GM23338 (cell line): ENCODE measurements around the gene TRIM45. TPM values are rescaled to one million over a fixed set of nuclear protein-coding genes. Genes with fewer than 3 reads are reported as not detected.

Experiments
- ATAC-seq: fragments of 200-7000 bp; cut with Tn5 transposase; 3 replicates; pipeline ENCODE4 v1.9.1; 2020
- DNase-seq: peaks from one replicate; pipeline ENCODE4 v3.0.0-alpha.2; 2015; ENCODE audit warnings: low spot score
- H2AFZ ChIP-seq: fragments of 200-600 bp; sonication (generic); 2 replicates; pipeline ENCODE4 v1.8.0; 2016; ENCODE audit warnings: antibody characterized with exemption, mild to moderate bottlenecking, moderate library complexity
- H3F3A ChIP-seq: fragments of 200-600 bp; sonication (generic); replicated peaks from 2 replicates; pipeline ENCODE4 v1.8.0; 2017; ENCODE audit warnings: antibody characterized with exemption, mixed run types, low read depth
- H3K27ac ChIP-seq: fragments of 200-600 bp; sonication (generic); 2 replicates; pipeline ENCODE4 v1.6.1; 2016; ENCODE audit warnings: low read depth
- H3K27me3 ChIP-seq: fragments of 200-600 bp; sonication (generic); 2 replicates; pipeline ENCODE4 v1.8.0; 2016; ENCODE audit warnings: mild to moderate bottlenecking, mixed run types, moderate library complexity; ENCODE audit not compliant: insufficient read depth
- H3K36me3 ChIP-seq: fragments of 200-600 bp; sonication (generic); 2 replicates; pipeline ENCODE4 v1.8.0; 2016; ENCODE audit warnings: mild to moderate bottlenecking; ENCODE audit not compliant: insufficient read depth
- H3K4me1 ChIP-seq: fragments of 200-600 bp; sonication (generic); 2 replicates; pipeline ENCODE4 v1.8.0; 2016; ENCODE audit warnings: mild to moderate bottlenecking, moderate library complexity; ENCODE audit not compliant: insufficient read depth
- H3K4me2 ChIP-seq: fragments of 200-600 bp; sonication (generic); 2 replicates; pipeline ENCODE4 v1.7.1; 2017; ENCODE audit warnings: mixed run types
- H3K4me3 ChIP-seq: fragments of 200-600 bp; sonication (generic); 2 replicates; pipeline ENCODE4 v1.6.1; 2016; ENCODE audit warnings: mixed run types
- H3K79me2 ChIP-seq: fragments of 200-600 bp; sonication (generic); replicated peaks from 2 replicates; pipeline ENCODE4 v1.8.0; 2017; ENCODE audit warnings: mild to moderate bottlenecking; ENCODE audit not compliant: insufficient read depth
- H3K9me2 ChIP-seq: fragments of 200-600 bp; sonication (generic); 2 replicates; pipeline ENCODE4 v1.8.0; 2017; ENCODE audit not compliant: insufficient read depth
- H4K20me1 ChIP-seq: fragments of 200-600 bp; sonication (generic); replicated peaks from 2 replicates; pipeline ENCODE4 v1.8.0; 2017; ENCODE audit warnings: mild to moderate bottlenecking; ENCODE audit not compliant: insufficient read depth
- H3K27ac Mint-ChIP-seq: 2 replicates; pipeline ENCODE4 v1.8.0; 2020; ENCODE audit warnings: inconsistent platforms, mild to moderate bottlenecking, moderate library complexity, mixed read lengths
- H3K27me3 Mint-ChIP-seq: 3 replicates; pipeline ENCODE4 v1.8.0; 2022; ENCODE audit warnings: low read depth, mild to moderate bottlenecking, moderate library complexity, mixed read lengths, inconsistent platforms; ENCODE audit not compliant: insufficient read depth, poor library complexity
- H3K36me3 Mint-ChIP-seq: 3 replicates; pipeline ENCODE4 v1.8.0; 2021; ENCODE audit warnings: low read depth, mild to moderate bottlenecking, inconsistent platforms, moderate library complexity, mixed read lengths
- H3K4me1 Mint-ChIP-seq: 3 replicates; pipeline ENCODE4 v1.8.0; 2020; ENCODE audit warnings: mild to moderate bottlenecking, inconsistent platforms, mixed read lengths
- H3K4me3 Mint-ChIP-seq: 3 replicates; pipeline ENCODE4 v1.8.0; 2021; ENCODE audit warnings: moderate library complexity, mild to moderate bottlenecking, inconsistent platforms, mixed read lengths
- H3K9me3 Mint-ChIP-seq: 3 replicates; pipeline ENCODE4 v1.8.0; 2020; ENCODE audit warnings: moderate library complexity, mild to moderate bottlenecking, inconsistent platforms, mixed read lengths
- NANOG ChIP-seq: IDR thresholded peaks from 2 replicates; pipeline ENCODE4 v1.6.1; 2016; ENCODE audit warnings: antibody characterized with exemption, borderline replicate concordance
- POLR2AphosphoS5 ChIP-seq: IDR thresholded peaks from 2 replicates; pipeline ENCODE4 v1.6.1; 2016; ENCODE audit warnings: antibody characterized with exemption, low read depth
- REST ChIP-seq: IDR thresholded peaks from one replicate; pipeline ENCODE4 v1.6.1; 2018; ENCODE audit warnings: antibody characterized with exemption; ENCODE audit not compliant: unreplicated experiment
- polyA plus RNA-seq: library from polyadenylated mRNA; unstranded; fragments of >200 nt; fragmentation: Nextera tagmentation; extraction: Ambion mirVana; gene quantifications from 2 replicates; pipeline ENCODE4 v1.2.1, GENCODE V29; 2016
- total RNA-seq: library from RNA; depleted of rRNA; stranded (reverse); fragments of >200 nt; shearing (Covaris generic); gene quantifications from 2 replicates; pipeline ENCODE4 v1.2.3, GENCODE V29; 2014

The TRIM45 gene
- total and polyA plus RNA-seq, 2 experiments from 2014 or later, result 8.8 to 15.0 TPM

- no peak for ATAC-seq
- DNase-seq, result no peak
- no peak overlapping the region for H3K4me3 Mint-ChIP-seq
- no peak overlapping the region for H3K27ac Mint-ChIP-seq
- H3K27me3 Mint-ChIP-seq, result no peaks in the 10 kb centered on the region
- Histone ChIP-seq H3K79me2 (peaks cover 15% of the 10 kb centered on the region), H3K27me3 (no peaks in the 10 kb centered on the region), H3K36me3 (peaks cover 73% of the 10 kb centered on the region), H3K4me2 (no peak overlapping the region), H3K4me1 (no peaks in the 10 kb centered on the region), H3K9me2 (no peaks in the 10 kb centered on the region), H4K20me1 (peaks cover 3% of the 10 kb centered on the region), H3K4me3 (no peak overlapping the region), H2AFZ (no peak overlapping the region), H3F3A (no peaks in the 10 kb centered on the region), H3K27ac (no peak overlapping the region)
- H3K9me3 Mint-ChIP-seq, result no peaks in the 10 kb centered on the region
- no peaks in the 10 kb centered on the region for H3K4me1 Mint-ChIP-seq
- peaks cover 66% of the 10 kb centered on the region for H3K36me3 Mint-ChIP-seq
- no peak for TF ChIP-seq POLR2AphosphoS5
- TF ChIP-seq REST, result no peak
Observed at GRCh38 chr1:117076648-117077047, 44.9 kb downstream of the TRIM45 start.

GRCh38 chr1:117070124-117070523, 51.4 kb downstream of the TRIM45 start:
- Histone ChIP-seq H3K4me3 (no peak overlapping the region), H3K27ac (no peak overlapping the region)
- H3K27me3 Mint-ChIP-seq, result peaks cover 3% of the 10 kb centered on the region

More at GRCh38 chr1:117070124-117070523, 51.4 kb downstream of the TRIM45 start:
- Histone ChIP-seq H3K9me2 (no peaks in the 10 kb centered on the region), H3K27me3 (no peaks in the 10 kb centered on the region), H3F3A (no peaks in the 10 kb centered on the region), H4K20me1 (peaks cover 20% of the 10 kb centered on the region; the same call in 1 of the 2 replicates), H3K4me1 (no peaks in the 10 kb centered on the region), H3K4me2 (no peak overlapping the region), H3K36me3 (peaks cover 20% of the 10 kb centered on the region), H2AFZ (no peak overlapping the region), H3K79me2 (peaks cover 53% of the 10 kb centered on the region)
- Mint-ChIP-seq H3K4me3 (no peak overlapping the region), H3K27ac (no peak overlapping the region), H3K9me3 (no peaks in the 10 kb centered on the region), H3K36me3 (peaks cover 34% of the 10 kb centered on the region), H3K4me1 (no peaks in the 10 kb centered on the region)
- DNase-seq, result no peak
- no peak for ATAC-seq
- TF ChIP-seq REST, result no peak
- TF ChIP-seq NANOG, result no peak
